Sigmoid colon (tissue), 7 donors: ENCODE results near the gene PTCRA. TPM values are rescaled to one million over a fixed set of nuclear protein-coding genes. Genes with fewer than 3 reads are reported as not detected.
A peak's percentile ranks its signal among the peaks of the same experiment; 100 is the strongest.

Source experiments
- DNase-seq: peaks from one replicate; pipeline ENCODE4 v3.0.0-alpha.2; 2019
- H3K27ac ChIP-seq, 4 donors: fragments of 200-600 bp; sonication (generic); one replicate each; pipeline ENCODE4 v1.5.1; 2016 to 2019; ENCODE audit warnings: mild to moderate bottlenecking in 1 of 4
- H3K27me3 ChIP-seq, 3 donors: fragments of 200-600 bp; sonication (generic); one replicate each; pipeline ENCODE4 v1.5.1; 2019; ENCODE audit warnings: mild to moderate bottlenecking in 1 of 3
- H3K36me3 ChIP-seq, 4 donors: fragments of 200-600 bp; sonication (generic); one replicate each; pipeline ENCODE4 v1.5.1; 2016 to 2019
- H3K4me1 ChIP-seq, 4 donors: fragments of 200-600 bp; sonication (generic); one replicate each; pipeline ENCODE4 v1.5.1; 2017 to 2019
- H3K4me3 ChIP-seq, 4 donors: fragments of 200-600 bp; sonication (generic); one replicate each; pipeline ENCODE4 v1.5.1; 2017 to 2019; ENCODE audit warnings: mild to moderate bottlenecking in 2 of 4, moderate library complexity in 1 of 4
- H3K9me3 ChIP-seq, 4 donors: fragments of 200-600 bp in 3 of 4; sonication (generic) in 3 of 4; one replicate each; pipeline versions ENCODE4 v1.5.1 to v1.6.1; 2013 to 2019
- EP300 ChIP-seq, 4 donors: sonication (generic); formaldehyde crosslinking; IDR thresholded peaks; one replicate each; pipeline ENCODE4 v1.6.1; 2017; ENCODE audit warnings: antibody characterized with exemption in 4 of 4
- POLR2A ChIP-seq, 2 donors: fragments of 450-650 bp; IDR thresholded peaks; one replicate each; pipeline ENCODE4 v1.6.1; 2016; ENCODE audit warnings: antibody characterized with exemption in 2 of 2, mild to moderate bottlenecking in 2 of 2, moderate library complexity in 2 of 2
- POLR2AphosphoS5 ChIP-seq, 4 donors: sonication (generic); formaldehyde crosslinking; IDR thresholded peaks; one replicate each; pipeline ENCODE4 v1.6.1; 2017; ENCODE audit warnings: antibody characterized with exemption in 4 of 4
- WGBS, 2 donors: extraction: QIAGEN DNeasy Blood & Tissue Kit; methylation state at CpG; one replicate each; pipeline ENCODE4 v1.1.7; 2013; 5-methylcytosine and 5-hydroxymethylcytosine counted together
- intact Hi-C: fragments of 100-400 bp; cut with DNase I; formaldehyde crosslinking; loops from one replicate; pipeline ENCODE4 v1.15.1; 2023
- polyA plus RNA-seq, 3 donors: library from polyadenylated mRNA; stranded (reverse); fragments of 200-250 nt; gene quantifications; one replicate each; pipeline ENCODE4 v1.2.3, GENCODE V29; 2013
- total RNA-seq, 4 donors: library from RNA; depleted of rRNA; stranded (reverse); fragments of >200 nt; gene quantifications; one replicate each; pipeline ENCODE4 v1.1.0, GENCODE V29; 2016
- TF ChIP-seq, protein P1 (sequence below), 4 experiments: fragments of 450-650 bp in 3 of 4; fragments of 200-600 bp in 1 of 4; IDR thresholded peaks; one replicate each; pipeline ENCODE4 v1.5.1; 2016 to 2019; ENCODE audit warnings: antibody characterized with exemption in 4 of 4, mild to moderate bottlenecking in 3 of 4, moderate library complexity in 2 of 4
- donor health status: healthy with polysubstance abuse.
- donor health status: Bipolar disorder and iron deficiency.
- donor health status: healthy.

PTCRA gene
- total and polyA plus RNA-seq, 7 donors, result 0.23 TPM; not detected in 6

DNA sequence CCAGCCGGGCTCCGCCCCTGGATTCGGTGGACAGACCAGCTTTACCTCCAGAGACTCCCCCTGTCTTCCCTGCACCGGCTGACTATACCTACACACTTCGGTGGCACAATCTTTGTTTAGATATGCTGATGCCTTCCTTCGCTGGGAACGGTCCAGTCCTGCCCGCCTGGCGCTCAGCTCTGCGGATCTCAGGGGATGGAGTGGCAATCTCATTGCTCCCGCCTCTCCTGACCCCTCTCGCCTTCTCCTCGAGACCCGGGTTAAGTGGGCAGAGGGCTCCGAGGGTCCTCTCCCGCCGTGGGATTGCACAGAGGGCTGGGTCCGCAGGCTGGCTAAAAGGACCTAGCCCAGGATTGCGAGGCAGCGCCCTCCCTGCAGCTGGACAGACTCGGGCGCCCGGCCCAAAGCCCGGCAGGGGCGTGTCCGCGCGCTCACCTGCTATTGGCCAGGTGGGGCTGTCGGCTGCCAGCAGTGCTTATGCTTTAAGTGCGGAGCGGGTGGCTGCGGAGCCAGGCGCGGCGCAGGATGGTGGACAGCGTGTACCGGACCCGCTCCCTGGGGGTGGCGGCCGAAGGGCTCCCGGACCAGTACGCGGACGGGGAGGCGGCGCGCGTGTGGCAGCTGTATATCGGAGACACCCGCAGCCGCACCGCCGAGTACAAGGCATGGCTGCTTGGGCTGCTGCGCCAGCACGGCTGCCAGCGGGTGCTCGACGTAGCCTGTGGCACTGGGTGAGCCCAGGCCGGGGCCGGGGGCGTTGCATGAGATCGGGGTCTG is 44.6 kb downstream of the PTCRA start, which contains the start of gene GNMT:
Gene GNMT (plus strand): TSS at position 512 of the 777 bp plus-strand sequence. CDS start 14 bp downstream, at position 526.
- 1 to 5% methylated on average over 62 of the region's 62 CpGs for whole genome bisulfite sequencing, 2 donors

DNA sequence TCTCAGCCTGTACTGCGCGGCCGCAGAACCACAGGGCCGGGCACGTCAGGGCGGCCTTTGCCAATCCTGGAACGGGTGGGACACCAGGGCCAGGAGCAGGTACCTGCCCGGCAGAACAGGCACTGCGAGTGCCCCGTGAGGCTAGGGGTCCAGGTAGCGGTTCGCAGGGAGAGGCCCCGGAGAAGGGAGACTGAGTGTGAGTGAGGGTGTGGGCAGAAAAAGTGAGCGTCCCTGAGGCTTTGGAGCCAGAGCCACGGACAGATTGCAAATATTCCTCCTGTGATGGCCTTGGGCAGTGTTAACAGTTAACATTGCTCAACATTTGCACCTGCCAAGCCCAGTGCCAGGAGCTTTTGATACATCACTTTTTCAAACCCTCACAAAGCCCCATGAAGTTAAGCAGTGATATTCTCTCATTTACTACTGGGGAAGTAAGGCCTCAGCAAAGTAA is 45.2 kb downstream of the PTCRA start:
- Histone ChIP-seq H3K4me1 (peaks cover 0 to 16% (median 14%) of the 10 kb centered on the region in 4 donors), H3K36me3 (peaks cover 7 to 34% (median 15%) of the 10 kb centered on the region in 4 donors), H3K27me3 (no peaks in the 10 kb centered on the region), H3K27ac (no peak overlapping the region), H3K9me3 (no peaks in the 10 kb centered on the region), H3K4me3 (peak overlapping the region; percentile 27 to 52 (median 50))
- no peak for TF ChIP-seq POLR2A (IDR thresholded peaks at IDR 0.05)
- TF ChIP-seq, protein P1, sequence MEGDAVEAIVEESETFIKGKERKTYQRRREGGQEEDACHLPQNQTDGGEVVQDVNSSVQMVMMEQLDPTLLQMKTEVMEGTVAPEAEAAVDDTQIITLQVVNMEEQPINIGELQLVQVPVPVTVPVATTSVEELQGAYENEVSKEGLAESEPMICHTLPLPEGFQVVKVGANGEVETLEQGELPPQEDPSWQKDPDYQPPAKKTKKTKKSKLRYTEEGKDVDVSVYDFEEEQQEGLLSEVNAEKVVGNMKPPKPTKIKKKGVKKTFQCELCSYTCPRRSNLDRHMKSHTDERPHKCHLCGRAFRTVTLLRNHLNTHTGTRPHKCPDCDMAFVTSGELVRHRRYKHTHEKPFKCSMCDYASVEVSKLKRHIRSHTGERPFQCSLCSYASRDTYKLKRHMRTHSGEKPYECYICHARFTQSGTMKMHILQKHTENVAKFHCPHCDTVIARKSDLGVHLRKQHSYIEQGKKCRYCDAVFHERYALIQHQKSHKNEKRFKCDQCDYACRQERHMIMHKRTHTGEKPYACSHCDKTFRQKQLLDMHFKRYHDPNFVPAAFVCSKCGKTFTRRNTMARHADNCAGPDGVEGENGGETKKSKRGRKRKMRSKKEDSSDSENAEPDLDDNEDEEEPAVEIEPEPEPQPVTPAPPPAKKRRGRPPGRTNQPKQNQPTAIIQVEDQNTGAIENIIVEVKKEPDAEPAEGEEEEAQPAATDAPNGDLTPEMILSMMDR (IDR thresholded peaks at IDR 0.05), result no peak
- no peak for TF ChIP-seq POLR2AphosphoS5 (IDR thresholded peaks at IDR 0.05)
- no peak for TF ChIP-seq EP300 (IDR thresholded peaks at IDR 0.05)
- DNase-seq, result no peak
- WGBS, 2 donors, result 11 to 33% methylated on average over 15 of the region's 15 CpGs
- intact Hi-C loops, result no loop called here

More for the DNA sequence above, 44.6 kb downstream of the PTCRA start, which contains the start of gene GNMT:
- no peaks in the 10 kb centered on the region for H3K9me3 ChIP-seq
- intact Hi-C loops, result no loop called here
- H3K4me1 ChIP-seq, result peaks cover 0 to 16% (median 14%) of the 10 kb centered on the region in 4 donors
- H3K36me3 ChIP-seq, result peaks cover under 1 to 27% (median 12%) of the 10 kb centered on the region in 4 donors
- DNase-seq, result peak; percentile 78
- no peak for TF ChIP-seq POLR2AphosphoS5 (IDR thresholded peaks at IDR 0.05)
- TF ChIP-seq POLR2A (IDR thresholded peaks at IDR 0.05), result no peak
- no peak for TF ChIP-seq EP300 (IDR thresholded peaks at IDR 0.05)
- TF ChIP-seq, protein P1 (IDR thresholded peaks at IDR 0.05), result no peak
- peak within 1 kb of the TSS; percentile 27 to 52 (median 50) for H3K4me3 ChIP-seq
- H3K27me3 ChIP-seq, result no peaks in the 10 kb centered on the region
- no peak within 1 kb of the TSS for H3K27ac ChIP-seq

DNA sequence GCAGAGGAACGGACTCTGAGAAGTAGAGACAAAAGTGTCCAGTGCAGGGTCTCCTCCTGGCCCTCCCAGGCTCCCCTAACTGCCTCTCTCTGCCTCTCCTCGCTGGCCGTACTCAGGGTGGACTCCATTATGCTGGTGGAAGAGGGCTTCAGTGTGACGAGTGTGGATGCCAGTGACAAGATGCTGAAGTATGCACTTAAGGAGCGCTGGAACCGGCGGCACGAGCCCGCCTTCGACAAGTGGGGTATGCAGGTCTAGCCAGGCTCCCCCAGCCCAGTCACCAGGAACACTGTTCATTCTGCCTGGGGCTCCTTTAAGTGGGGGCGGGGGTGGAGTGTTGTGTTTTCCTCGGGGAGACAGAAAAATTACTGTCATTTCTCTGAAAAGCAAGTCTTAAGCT is 46.2 kb downstream of the PTCRA start:
- TF ChIP-seq EP300 (IDR thresholded peaks at IDR 0.05) (no peak), POLR2AphosphoS5 (IDR thresholded peaks at IDR 0.05) (no peak), POLR2A (IDR thresholded peaks at IDR 0.05) (no peak)
- TF ChIP-seq, protein P1 (IDR thresholded peaks at IDR 0.05), result no peak

DNA sequence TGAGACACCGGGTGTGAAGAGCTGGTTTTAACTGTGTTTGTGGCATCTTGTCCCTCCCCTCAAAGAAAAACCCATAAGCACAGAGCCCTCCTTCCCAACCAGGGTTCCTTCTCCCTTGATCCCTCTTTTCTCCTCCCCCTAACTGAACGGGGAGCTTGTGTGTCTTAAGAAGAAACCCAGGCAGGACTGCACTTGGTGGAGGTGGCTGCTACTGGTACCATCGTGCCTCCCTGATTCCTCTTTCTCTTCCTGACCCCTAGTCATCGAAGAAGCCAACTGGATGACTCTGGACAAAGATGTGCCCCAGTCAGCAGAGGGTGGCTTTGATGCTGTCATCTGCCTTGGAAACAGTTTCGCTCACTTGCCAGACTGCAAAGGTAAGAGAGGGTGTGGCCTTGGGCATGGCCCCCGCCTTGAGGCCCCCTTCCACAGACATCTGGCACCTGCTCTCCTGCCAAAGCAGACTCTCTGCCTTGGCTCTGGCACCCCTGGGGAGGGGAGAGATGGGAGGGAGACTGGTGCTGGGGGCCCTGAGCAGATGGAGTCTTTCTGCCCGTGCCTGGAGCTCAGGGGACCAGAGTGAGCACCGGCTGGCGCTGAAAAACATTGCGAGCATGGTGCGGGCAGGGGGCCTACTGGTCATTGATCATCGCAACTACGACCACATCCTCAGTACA is 46.8 kb downstream of the PTCRA start:
- DNase-seq, result no peak
- Histone ChIP-seq H3K27me3 (no peaks in the 10 kb centered on the region), H3K27ac (no peak overlapping the region), H3K9me3 (no peaks in the 10 kb centered on the region), H3K4me3 (no peak overlapping the region), H3K4me1 (peaks cover 0 to 16% (median 14%) of the 10 kb centered on the region in 4 donors), H3K36me3 (peaks cover 13 to 48% (median 16%) of the 10 kb centered on the region in 4 donors)
- WGBS, 2 donors, result 92 to 93% methylated on average over 13 of the region's 13 CpGs
- intact Hi-C loops, result no loop called here
- TF ChIP-seq POLR2A (IDR thresholded peaks at IDR 0.05) (no peak), EP300 (IDR thresholded peaks at IDR 0.05) (no peak), POLR2AphosphoS5 (IDR thresholded peaks at IDR 0.05) (no peak)
- TF ChIP-seq, protein P1 (IDR thresholded peaks at IDR 0.05), result no peak

More for the DNA sequence above, 46.2 kb downstream of the PTCRA start:
- no peaks in the 10 kb centered on the region for H3K9me3 ChIP-seq
- no peak for DNase-seq
- peaks cover 0 to 16% (median 14%) of the 10 kb centered on the region in 4 donors for H3K4me1 ChIP-seq
- H3K27me3 ChIP-seq, result no peaks in the 10 kb centered on the region
- intact Hi-C loops, result no loop called here
- H3K4me3 ChIP-seq, result no peak overlapping the region
- H3K36me3 ChIP-seq, result peaks cover 13 to 42% (median 16%) of the 10 kb centered on the region in 4 donors
- 95 to 96% methylated on average over 12 of the region's 12 CpGs for WGBS, 2 donors
- no peak overlapping the region for H3K27ac ChIP-seq
